Fibroblast of skin of back (primary cell): Measurements from ENCODE around the gene ZEB1.
"Not testable (repeated sequence)": the region's sequence is repeated elsewhere in the genome, so short reads cannot be mapped to it uniquely, and the experiment has no call there.

Experiments used
- DNase-seq: peaks from one replicate; pipeline ENCODE4 v3.0.0-alpha.2; 2013

The ZEB1 gene

DNA sequence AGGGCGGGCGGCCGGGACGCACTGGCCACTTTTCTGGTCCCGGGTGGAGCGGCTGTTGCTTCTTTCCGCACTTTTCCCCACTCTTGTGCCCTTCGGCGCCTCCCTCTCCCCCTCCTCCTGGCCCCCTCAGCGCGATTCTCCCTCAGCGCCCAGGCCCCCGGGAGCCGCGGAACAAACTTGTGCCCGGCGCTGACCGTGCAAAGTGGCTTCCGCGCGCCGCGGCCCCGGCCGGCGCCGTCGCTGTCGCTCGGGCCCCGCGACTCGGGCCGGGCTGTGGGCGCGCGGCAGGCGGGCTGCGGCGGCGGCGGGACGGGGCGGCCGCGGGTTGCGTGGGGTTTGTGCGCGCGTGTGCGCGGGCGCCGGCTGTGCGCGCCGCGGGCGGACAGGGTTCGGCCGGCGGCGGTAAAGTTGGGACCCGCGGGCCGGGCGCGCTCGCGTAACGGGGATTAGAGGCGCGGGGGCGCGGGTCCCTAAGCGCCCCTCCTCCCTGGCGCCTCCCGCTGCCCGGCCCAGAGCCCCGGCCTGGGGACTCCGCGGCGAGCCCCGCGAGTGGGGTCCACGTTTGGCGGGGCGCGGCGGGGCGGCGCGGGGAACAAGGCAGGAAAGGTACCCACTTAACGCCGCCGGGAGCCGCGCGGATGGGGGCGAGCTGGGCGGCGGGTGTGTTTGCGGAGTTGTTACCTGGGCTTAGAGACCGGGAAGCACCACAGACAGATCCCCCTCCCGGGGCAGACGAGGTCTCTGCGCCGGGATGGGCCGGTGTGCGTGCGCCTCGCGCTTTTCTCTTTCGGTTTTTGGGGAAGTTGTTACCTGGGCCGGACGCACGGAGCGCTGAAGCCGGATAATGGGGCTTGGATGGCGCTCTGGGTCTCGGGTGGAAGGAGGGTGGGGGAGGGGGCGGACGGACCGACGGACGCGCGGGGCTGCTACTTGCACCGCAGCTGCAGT lies 860 bp downstream of the ZEB1 start:
- peak; percentile 20 for DNase-seq

- DNase-seq = peak; percentile 42
These were observed 1.7 kb downstream of the ZEB1 start for GRCh38 chr10:31320550-31321211.

DNA sequence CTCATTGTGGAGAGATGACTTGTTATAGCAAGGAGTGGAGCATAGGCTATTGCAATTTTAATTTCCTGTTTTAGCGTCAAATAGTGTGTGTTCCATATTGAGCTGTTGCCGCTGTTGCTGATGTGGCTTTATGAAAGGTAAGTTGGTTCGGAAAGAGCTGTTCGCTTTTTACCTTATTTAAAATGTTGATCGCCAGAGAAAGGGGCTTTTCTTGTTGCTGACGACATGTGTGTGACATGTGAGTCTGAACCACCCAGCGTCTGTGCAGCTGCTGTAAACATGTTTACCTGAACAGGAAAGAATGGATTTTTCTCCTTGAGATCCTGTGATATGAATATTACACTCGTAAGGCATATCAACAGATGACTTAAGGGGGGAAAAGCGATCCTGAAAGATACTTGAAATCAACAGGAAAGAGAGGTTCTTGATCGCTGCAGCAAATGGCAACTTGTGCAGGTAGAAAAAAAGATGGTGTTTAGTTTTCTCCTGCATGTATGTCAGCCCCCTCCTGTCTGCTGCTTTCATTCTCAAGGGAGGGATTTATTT lies 2.5 kb downstream of the ZEB1 start:
- DNase-seq = peak; percentile 4

DNA sequence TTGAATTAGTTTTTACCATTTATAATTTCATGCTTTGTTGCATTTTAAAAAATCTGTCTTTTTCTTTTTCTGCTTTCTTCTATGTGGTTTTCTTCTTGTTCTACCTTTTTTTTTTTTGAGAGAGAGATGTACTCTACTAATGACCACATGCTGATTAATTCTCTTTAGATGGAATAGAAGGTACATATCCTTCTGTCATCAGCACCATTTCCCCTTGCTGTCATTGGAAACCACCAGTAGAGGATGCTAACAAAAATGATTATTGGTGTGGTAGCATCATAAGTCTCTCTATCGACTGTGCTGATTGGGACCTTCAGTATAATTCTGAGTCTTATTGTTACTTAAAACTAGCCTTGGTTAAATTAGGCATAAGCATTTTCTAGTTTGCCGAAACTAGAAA lies 3.6 kb downstream of the ZEB1 start:
- peak; percentile 37 for DNase-seq

GRCh38 chr10:31340343-31340742 lies 21.3 kb downstream of the ZEB1 start:
- DNase-seq = no peak

- no peak for DNase-seq
These were observed 22.5 kb downstream of the ZEB1 start for GRCh38 chr10:31341552-31341951.

GRCh38 chr10:31343009-31343408 lies 24.0 kb downstream of the ZEB1 start:
- no peak for DNase-seq

GRCh38 chr10:31343551-31343950 lies 24.5 kb downstream of the ZEB1 start:
- DNase-seq = no peak

- no peak for DNase-seq
These were observed 26.9 kb downstream of the ZEB1 start for GRCh38 chr10:31345886-31346285.

GRCh38 chr10:31346953-31347352 lies 27.9 kb downstream of the ZEB1 start:
- no peak for DNase-seq

GRCh38 chr10:31347705-31348104 lies 28.7 kb downstream of the ZEB1 start:
- no peak for DNase-seq

GRCh38 chr10:31350891-31351290 lies 31.9 kb downstream of the ZEB1 start:
- no peak for DNase-seq

GRCh38 chr10:31352436-31353226 lies 33.6 kb downstream of the ZEB1 start:
- DNase-seq = no peak

DNA sequence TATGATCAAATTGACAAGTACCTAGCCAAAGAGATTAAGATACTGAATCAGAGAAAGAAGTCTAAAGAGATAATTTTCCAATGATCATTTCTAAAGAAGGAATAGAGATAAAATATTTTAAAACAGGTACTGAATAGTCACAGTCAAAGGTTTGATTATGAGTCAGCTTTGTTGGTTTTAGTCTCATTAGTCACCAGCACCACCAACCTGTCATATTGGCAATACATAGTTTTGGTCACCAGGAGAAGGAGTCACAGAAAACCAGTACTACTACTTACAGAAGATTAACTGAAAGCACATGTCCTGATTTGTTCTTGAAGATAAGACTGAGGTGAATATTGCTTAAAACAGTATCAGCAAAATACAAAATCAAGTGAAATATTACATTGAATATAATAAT lies 34.6 kb downstream of the ZEB1 start:
- peak; percentile 70 for DNase-seq

- peak; percentile 53 for DNase-seq
These were observed 39.8 kb downstream of the ZEB1 start for GRCh38 chr10:31358688-31359330.

DNA sequence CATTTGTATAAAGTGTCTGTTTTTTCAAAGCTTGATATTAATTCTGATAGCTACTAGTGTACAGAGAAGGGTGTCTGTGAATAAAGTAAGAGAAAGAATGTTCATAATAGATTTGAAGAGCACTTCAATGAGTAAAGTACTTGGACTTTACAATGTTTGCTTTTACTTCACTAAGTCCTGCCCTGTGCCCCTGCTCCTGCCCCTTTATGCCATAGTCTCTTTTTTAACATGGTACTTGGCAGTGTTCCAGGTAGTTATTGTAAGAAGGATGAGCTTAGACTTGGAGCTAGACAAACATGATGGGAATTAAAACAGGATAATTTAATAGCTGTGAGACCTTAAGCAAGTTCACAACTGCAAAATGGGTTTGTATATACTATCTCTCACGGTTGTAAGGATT lies 41.0 kb downstream of the ZEB1 start:
- DNase-seq = no peak

GRCh38 chr10:31361475-31361874 lies 42.5 kb downstream of the ZEB1 start:
- not testable (repeated sequence) for DNase-seq

- DNase-seq = no peak
These were observed 43.1 kb downstream of the ZEB1 start for GRCh38 chr10:31362023-31362641.

- not testable (repeated sequence) for DNase-seq
These were observed 44.7 kb downstream of the ZEB1 start for GRCh38 chr10:31363696-31364095.

- DNase-seq = not testable (repeated sequence)
These were observed 45.2 kb downstream of the ZEB1 start for GRCh38 chr10:31364238-31364637.

DNA sequence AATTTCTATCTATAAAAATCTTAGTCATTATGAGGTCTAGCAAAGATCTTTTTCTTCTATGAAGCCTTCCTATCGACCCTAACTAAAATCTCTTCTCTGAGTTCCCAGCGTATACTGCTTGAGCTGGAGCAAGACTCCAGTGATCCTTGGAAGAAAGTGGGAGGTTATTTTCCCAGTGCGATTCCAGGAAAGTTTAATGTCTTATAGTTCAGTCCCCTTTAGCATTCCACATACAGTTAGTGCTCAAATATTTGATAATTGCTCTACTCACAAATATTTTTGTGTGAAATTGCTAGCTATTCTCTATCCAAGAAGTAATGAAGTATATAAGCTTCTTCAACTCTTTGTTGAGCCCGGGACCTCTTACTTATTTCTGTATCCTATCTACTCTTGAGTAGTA lies 47.7 kb downstream of the ZEB1 start:
- no peak for DNase-seq

DNA sequence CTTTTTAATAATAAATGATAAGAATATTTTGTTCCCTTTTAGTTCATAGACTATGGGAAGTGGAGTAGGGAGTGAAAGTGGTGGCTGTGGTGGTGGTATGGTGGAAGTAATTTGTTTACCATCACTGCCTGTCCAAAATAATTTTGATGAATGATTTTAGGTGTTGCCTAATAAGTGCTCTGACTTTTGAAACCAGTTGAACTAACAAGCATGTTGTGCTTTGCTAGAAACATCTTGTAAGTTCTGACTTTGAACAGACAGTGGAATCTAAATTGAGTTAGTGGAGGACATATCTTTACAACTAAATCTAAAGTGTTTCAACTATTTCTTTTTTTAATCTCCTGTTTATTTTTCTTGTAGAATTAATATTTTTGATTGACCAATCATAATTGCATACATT lies 49.7 kb downstream of the ZEB1 start:
- no peak for DNase-seq
